OCI-LY3 (cell line): ENCODE measurements around the gene HIPK2.

Experiments used
- EZH2phosphoT487 ChIP-seq: fragments of 200-600 bp; shearing (Covaris generic); IDR thresholded peaks from 2 replicates; pipeline ENCODE4 v1.6.1; 2018; ENCODE audit warnings: antibody characterized with exemption, mixed run types, low read depth
- TF ChIP-seq, protein P1 (sequence below): fragments of 200-600, 300-600 bp; sonication (generic); IDR thresholded peaks from 2 replicates; pipeline ENCODE4 v1.5.1; 2014; ENCODE audit warnings: antibody characterized with exemption, low read length, low read depth

DNA sequence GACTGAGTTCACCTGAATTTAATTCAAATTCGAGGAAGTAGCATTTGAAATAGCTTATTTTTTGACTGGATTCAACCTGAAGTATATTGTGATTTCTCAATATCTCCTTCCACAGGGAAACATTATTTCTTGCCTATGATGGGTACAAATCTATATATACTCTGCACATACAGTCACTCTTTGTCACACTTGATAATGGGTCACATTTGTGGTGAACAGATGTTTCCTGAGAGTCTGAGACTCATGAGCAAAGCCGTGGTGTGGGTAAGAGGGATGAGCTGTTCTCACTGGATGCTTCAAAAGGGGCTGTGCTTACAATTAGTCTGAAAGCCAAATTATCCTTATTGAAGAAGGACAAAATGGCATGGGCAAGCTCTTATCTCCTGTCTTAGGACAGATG, 33.3 kb upstream of the HIPK2 start:
- TF ChIP-seq, protein P1, sequence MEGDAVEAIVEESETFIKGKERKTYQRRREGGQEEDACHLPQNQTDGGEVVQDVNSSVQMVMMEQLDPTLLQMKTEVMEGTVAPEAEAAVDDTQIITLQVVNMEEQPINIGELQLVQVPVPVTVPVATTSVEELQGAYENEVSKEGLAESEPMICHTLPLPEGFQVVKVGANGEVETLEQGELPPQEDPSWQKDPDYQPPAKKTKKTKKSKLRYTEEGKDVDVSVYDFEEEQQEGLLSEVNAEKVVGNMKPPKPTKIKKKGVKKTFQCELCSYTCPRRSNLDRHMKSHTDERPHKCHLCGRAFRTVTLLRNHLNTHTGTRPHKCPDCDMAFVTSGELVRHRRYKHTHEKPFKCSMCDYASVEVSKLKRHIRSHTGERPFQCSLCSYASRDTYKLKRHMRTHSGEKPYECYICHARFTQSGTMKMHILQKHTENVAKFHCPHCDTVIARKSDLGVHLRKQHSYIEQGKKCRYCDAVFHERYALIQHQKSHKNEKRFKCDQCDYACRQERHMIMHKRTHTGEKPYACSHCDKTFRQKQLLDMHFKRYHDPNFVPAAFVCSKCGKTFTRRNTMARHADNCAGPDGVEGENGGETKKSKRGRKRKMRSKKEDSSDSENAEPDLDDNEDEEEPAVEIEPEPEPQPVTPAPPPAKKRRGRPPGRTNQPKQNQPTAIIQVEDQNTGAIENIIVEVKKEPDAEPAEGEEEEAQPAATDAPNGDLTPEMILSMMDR, result no peak
- TF ChIP-seq EZH2phosphoT487, result no peak
